ENCODE data around the gene ALX3. TPM values are rescaled to one million over a fixed set of nuclear protein-coding genes. Genes with fewer than 3 reads are reported as not detected.
"Not testable (repeated sequence)": the region's sequence is repeated elsewhere in the genome, so short reads cannot be mapped to it uniquely, and the experiment has no call there.

Gene ALX3
- total and polyA plus RNA-seq, 10 donors = 0.10 to 0.12 TPM; not detected in 8

- Histone ChIP-seq H3K27me3 (replicated peaks in 1 of 7) (no peaks in the 10 kb centered on the region), H3K4me1 (peaks cover 19 to 69% (median 49%) of the 10 kb centered on the region in 6 donors)
Measured at GRCh38 chr1:110032327-110032726, 38.1 kb downstream of the ALX3 start.

DNA sequence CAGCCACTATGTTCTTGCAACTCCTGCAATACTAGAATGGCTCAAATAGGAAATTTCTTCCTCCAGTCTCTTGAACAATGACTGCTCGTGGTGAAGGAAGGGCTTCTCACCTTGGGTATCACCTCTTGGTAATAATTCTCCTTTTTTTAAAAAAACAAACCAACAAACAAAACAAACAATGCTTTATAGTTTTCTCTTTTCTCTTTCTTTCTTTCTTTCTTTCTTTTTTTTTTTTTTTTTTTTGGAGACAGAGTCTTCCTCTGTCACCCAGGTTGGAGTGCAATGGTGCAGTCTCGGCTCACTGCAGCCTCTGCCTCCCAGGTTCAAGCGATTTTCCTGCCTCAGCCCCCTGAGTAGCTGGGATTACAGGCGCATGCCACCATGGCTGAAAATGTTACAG is 39.8 kb downstream of the ALX3 start:
- DNase-seq; intact Hi-C loops (cut with DNase I; ENCODE audit: low total_unique reads); H3K9me3 ChIP-seq; H3K36me3 ChIP-seq; H3K27me3 ChIP-seq (replicated peaks in 1 of 7): not testable (repeated sequence)
- peak overlapping the region in 3 of 8 donors; percentile 6 to 53 (median 15) for H3K4me3 ChIP-seq
- WGBS, 5 donors = 63 to 78% (median 74%) methylated on average over 4 of the region's 4 CpGs
- peak overlapping the region in 7 of 8 donors; percentile 70 to 84 (median 76) for H3K27ac ChIP-seq
- peaks cover 8 to 52% (median 34%) of the 10 kb centered on the region in 6 donors for H3K4me1 ChIP-seq

More at GRCh38 chr1:110032327-110032726, 38.1 kb downstream of the ALX3 start:
- TF ChIP-seq, protein P1, sequence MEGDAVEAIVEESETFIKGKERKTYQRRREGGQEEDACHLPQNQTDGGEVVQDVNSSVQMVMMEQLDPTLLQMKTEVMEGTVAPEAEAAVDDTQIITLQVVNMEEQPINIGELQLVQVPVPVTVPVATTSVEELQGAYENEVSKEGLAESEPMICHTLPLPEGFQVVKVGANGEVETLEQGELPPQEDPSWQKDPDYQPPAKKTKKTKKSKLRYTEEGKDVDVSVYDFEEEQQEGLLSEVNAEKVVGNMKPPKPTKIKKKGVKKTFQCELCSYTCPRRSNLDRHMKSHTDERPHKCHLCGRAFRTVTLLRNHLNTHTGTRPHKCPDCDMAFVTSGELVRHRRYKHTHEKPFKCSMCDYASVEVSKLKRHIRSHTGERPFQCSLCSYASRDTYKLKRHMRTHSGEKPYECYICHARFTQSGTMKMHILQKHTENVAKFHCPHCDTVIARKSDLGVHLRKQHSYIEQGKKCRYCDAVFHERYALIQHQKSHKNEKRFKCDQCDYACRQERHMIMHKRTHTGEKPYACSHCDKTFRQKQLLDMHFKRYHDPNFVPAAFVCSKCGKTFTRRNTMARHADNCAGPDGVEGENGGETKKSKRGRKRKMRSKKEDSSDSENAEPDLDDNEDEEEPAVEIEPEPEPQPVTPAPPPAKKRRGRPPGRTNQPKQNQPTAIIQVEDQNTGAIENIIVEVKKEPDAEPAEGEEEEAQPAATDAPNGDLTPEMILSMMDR (IDR thresholded peaks at IDR 0.05 in 8 of 11, conservative IDR thresholded peaks at IDR 0.05 in 3 of 11) = no peak
- no peak for TF ChIP-seq POLR2A (IDR thresholded peaks at IDR 0.05)
- no peak for TF ChIP-seq POLR2AphosphoS5 (IDR thresholded peaks at IDR 0.05)
- Histone ChIP-seq H3K4me3 (no peak overlapping the region), H3K27ac (no peak overlapping the region), H3K36me3 (peaks cover 0 to 12% (median 0%) of the 10 kb centered on the region in 6 donors), H3K9me3 (no peaks in the 10 kb centered on the region)
- DNase-seq = no peak
- intact Hi-C loops (cut with DNase I; ENCODE audit: low total_unique reads) = no loop called here
- WGBS, 5 donors = 91 to 100% (median 95%) methylated on average over 2 of the region's 2 CpGs

- no peak for DNase-seq
- intact Hi-C loops (cut with DNase I; ENCODE audit: low total_unique reads) = no loop called here
- H3K36me3 ChIP-seq = peaks cover 2 to 62% (median 40%) of the 10 kb centered on the region in 6 donors
- WGBS, 5 donors = 91 to 97% (median 95%) methylated on average over 4 of the region's 4 CpGs
- no peaks in the 10 kb centered on the region for H3K9me3 ChIP-seq
- TF ChIP-seq, protein P1 (IDR thresholded peaks at IDR 0.05 in 8 of 11, conservative IDR thresholded peaks at IDR 0.05 in 3 of 11) = no peak
- TF ChIP-seq POLR2AphosphoS5 (IDR thresholded peaks at IDR 0.05) = peak in 1 of 3 donors; percentile 32
- H3K4me3 ChIP-seq = no peak overlapping the region
- peaks cover 0 to 8% (median 2%) of the 10 kb centered on the region in 6 donors for H3K4me1 ChIP-seq
- H3K27ac ChIP-seq = no peak overlapping the region
- no peaks in the 10 kb centered on the region for H3K27me3 ChIP-seq (replicated peaks in 1 of 7)
Measured at GRCh38 chr1:110024613-110025012, 45.9 kb downstream of the ALX3 start.

DNA sequence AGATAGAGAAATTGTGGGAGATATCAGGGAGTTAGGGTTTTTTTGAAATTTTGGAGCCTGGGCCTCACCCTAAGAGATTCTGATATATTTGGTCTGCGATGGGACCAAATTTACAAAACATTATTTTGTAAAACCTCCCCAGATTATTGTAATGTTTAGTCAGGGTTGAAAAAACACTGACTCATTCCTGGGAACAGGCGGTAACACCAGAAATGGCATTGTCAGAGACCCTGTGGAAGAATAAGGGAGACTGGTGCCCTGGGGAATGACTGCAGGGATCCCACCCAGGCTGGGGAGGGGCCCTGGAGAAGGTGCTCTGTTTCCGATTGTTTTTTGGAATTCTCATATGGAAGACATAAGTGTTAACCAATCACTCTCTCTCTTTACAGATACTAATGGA is 49.2 kb downstream of the ALX3 start:
- no peaks in the 10 kb centered on the region for H3K9me3 ChIP-seq
- H3K36me3 ChIP-seq = peaks cover 7 to 95% (median 72%) of the 10 kb centered on the region in 6 donors
- H3K27ac ChIP-seq = no peak overlapping the region
- intact Hi-C loops (cut with DNase I; ENCODE audit: low total_unique reads) = no loop called here
- peaks cover 0 to 5% (median 0%) of the 10 kb centered on the region in 6 donors for H3K4me1 ChIP-seq
- no peak for DNase-seq
- no peaks in the 10 kb centered on the region for H3K27me3 ChIP-seq (replicated peaks in 1 of 7)
- no peak overlapping the region for H3K4me3 ChIP-seq
- WGBS, 5 donors = 91 to 98% (median 92%) methylated on average over 3 of the region's 3 CpGs
- no peak for TF ChIP-seq POLR2AphosphoS5 (IDR thresholded peaks at IDR 0.05)
- no peak for TF ChIP-seq POLR2A (IDR thresholded peaks at IDR 0.05)
- TF ChIP-seq, protein P1 (IDR thresholded peaks at IDR 0.05 in 8 of 11, conservative IDR thresholded peaks at IDR 0.05 in 3 of 11) = no peak

- intact Hi-C loops (cut with DNase I; ENCODE audit: low total_unique reads) = no loop called here
- Histone ChIP-seq H3K4me3 (no peak overlapping the region), H3K27me3 (replicated peaks in 1 of 7) (no peaks in the 10 kb centered on the region), H3K9me3 (no peaks in the 10 kb centered on the region), H3K27ac (no peak overlapping the region), H3K36me3 (peaks cover 11 to 100% (median 87%) of the 10 kb centered on the region in 6 donors), H3K4me1 (peaks cover 0 to 5% (median 0%) of the 10 kb centered on the region in 6 donors)
- 91 to 97% (median 95%) methylated on average over 1 of the region's 1 CpG for WGBS, 5 donors
- no peak for DNase-seq
- TF ChIP-seq, protein P1 (IDR thresholded peaks at IDR 0.05 in 8 of 11, conservative IDR thresholded peaks at IDR 0.05 in 3 of 11) = no peak
- TF ChIP-seq POLR2AphosphoS5 (IDR thresholded peaks at IDR 0.05) (no peak), POLR2A (IDR thresholded peaks at IDR 0.05) (no peak)
Measured at GRCh38 chr1:110019770-110020169, 50.7 kb downstream of the ALX3 start.

Data from spleen (tissue), 11 donors.